Measurements from ENCODE around the gene SCGB3A1. TPM values are rescaled to one million over a fixed set of nuclear protein-coding genes. Genes with fewer than 3 reads are reported as not detected.
A peak's percentile ranks its signal among the peaks of the same experiment; 100 is the strongest.

Gene SCGB3A1
- polyA plus RNA-seq, 1 donor from 2014 or later, result not detected

DNA sequence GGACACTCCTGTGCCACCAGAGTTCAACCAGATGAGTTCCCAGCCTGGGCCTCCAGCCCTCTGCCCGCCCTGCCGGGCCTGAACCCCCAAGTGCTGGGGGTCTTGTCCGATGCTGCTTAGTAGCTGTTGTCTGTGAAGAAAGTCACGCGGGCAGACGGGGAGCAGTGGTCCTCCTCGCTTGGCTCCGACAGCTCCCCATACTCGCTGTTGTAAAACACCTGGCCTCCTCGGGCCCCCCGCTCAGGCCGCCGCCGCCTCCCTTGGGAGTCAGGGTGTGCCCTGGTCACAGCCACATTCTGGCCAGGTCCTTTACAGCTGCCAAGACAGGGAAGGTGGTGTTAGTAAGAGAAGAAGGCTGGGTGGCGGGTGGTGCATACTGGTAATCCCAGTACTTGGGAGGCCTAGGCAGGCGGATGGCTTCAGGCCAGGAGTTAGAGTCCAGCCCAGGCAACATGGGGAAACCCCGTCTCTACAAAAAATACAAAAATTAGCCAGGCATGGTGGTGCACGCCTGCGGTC is 11.8 kb upstream of the SCGB3A1 start:
- peaks cover 3% of the 10 kb centered on the region for H3K27me3 Mint-ChIP-seq
- peaks cover 0 to 1% (median 0%) of the 10 kb centered on the region in 3 donors for H3K9me3 Mint-ChIP-seq

DNA sequence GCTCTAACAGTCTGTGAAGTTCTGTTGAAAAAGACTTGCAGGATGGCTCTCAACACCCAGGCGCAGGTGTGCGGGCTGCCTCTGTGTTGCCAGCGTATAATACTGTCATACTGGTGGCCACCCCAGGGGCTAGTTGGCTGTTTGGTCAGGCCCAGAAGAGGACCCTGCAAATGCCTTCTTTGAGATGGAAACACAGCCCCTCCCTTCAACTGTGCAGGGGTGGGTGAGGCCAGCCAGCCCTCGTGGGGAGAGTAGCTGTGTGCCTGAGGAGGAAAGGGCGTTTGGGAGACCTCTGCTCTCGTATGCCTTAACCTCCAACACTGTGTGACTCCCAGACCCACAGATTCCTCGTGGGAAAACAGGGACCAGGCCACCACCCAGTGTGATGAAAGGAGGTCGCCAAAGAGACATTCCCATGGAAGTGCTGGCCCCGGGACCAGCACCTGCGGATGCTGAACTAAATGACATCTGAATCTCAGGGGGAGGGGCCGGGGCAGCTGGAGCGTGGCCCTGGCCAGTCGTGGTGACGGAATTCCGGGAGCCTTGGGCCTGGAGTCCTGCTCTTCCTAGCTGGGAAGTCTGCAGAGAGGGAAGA is 11.3 kb upstream of the SCGB3A1 start:
- Mint-ChIP-seq H3K9me3 (peaks cover 0 to 1% (median 0%) of the 10 kb centered on the region in 3 donors), H3K4me3 (no peak overlapping the region), H3K36me3 (no peaks in the 10 kb centered on the region), H3K27ac (no peak overlapping the region), H3K4me1 (peaks cover 0 to 3% (median 0%) of the 10 kb centered on the region in 3 donors), H3K27me3 (peaks cover 3% of the 10 kb centered on the region)

More for the DNA sequence above, 11.8 kb upstream of the SCGB3A1 start:
- no peak overlapping the region for H3K4me3 Mint-ChIP-seq
- H3K4me1 Mint-ChIP-seq, result peaks cover 0 to 3% (median 0%) of the 10 kb centered on the region in 3 donors
- no peaks in the 10 kb centered on the region for H3K36me3 Mint-ChIP-seq
- no peak overlapping the region for H3K27ac Mint-ChIP-seq

GRCh38 chr5:180601591-180602480 is 10.5 kb upstream of the SCGB3A1 start:
- Mint-ChIP-seq H3K27me3 (peaks cover 5% of the 10 kb centered on the region), H3K9me3 (peaks cover 0 to 1% (median 0%) of the 10 kb centered on the region in 3 donors), H3K4me1 (peaks cover 0 to 3% (median 0%) of the 10 kb centered on the region in 3 donors), H3K36me3 (no peaks in the 10 kb centered on the region), H3K27ac (no peak overlapping the region), H3K4me3 (no peak overlapping the region)

DNA sequence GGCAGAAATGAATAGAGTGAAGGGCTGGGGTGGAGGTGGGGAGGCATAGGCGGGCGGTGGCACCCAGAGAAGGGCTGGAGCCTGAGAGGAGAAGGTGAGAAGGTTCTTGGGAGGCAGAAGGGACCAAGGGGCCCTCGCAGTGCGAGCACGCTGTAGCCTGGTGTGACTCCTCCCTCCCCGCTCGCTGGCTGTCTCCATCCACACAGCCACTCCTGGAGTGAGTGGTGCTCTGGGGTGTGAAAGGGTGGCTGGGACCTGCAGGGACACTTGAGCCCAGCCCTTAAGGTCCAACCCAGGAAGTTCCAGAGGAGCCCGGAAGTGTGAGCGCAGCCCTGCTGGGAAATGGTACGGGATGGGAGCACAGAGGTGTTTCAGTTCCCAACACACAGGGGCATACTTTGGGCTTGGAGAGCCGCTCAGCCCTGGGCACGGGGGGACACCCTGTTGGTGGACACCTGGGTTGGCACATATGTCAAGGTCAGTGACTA is 9.3 kb upstream of the SCGB3A1 start:
- Mint-ChIP-seq H3K27me3 (peaks cover 5% of the 10 kb centered on the region), H3K4me1 (no peaks in the 10 kb centered on the region), H3K27ac (no peak overlapping the region), H3K9me3 (peaks cover 0 to 1% (median 0%) of the 10 kb centered on the region in 3 donors), H3K36me3 (no peaks in the 10 kb centered on the region), H3K4me3 (no peak overlapping the region)

- Mint-ChIP-seq H3K9me3 (peaks cover 0 to 1% (median 0%) of the 10 kb centered on the region in 3 donors), H3K36me3 (no peaks in the 10 kb centered on the region), H3K27ac (no peak overlapping the region), H3K27me3 (peaks cover 5% of the 10 kb centered on the region), H3K4me1 (no peaks in the 10 kb centered on the region), H3K4me3 (no peak overlapping the region)
Measured at GRCh38 chr5:180599981-180600553, 8.8 kb upstream of the SCGB3A1 start.

- no peak overlapping the region for H3K4me3 Mint-ChIP-seq
- no peaks in the 10 kb centered on the region for H3K36me3 Mint-ChIP-seq
- no peaks in the 10 kb centered on the region for H3K4me1 Mint-ChIP-seq
- peaks cover 5% of the 10 kb centered on the region for H3K27me3 Mint-ChIP-seq
- H3K9me3 Mint-ChIP-seq, result peaks cover 0 to 3% (median 0%) of the 10 kb centered on the region in 3 donors
- H3K27ac Mint-ChIP-seq, result no peak overlapping the region
Measured at GRCh38 chr5:180599590-180599914, 8.3 kb upstream of the SCGB3A1 start.

DNA sequence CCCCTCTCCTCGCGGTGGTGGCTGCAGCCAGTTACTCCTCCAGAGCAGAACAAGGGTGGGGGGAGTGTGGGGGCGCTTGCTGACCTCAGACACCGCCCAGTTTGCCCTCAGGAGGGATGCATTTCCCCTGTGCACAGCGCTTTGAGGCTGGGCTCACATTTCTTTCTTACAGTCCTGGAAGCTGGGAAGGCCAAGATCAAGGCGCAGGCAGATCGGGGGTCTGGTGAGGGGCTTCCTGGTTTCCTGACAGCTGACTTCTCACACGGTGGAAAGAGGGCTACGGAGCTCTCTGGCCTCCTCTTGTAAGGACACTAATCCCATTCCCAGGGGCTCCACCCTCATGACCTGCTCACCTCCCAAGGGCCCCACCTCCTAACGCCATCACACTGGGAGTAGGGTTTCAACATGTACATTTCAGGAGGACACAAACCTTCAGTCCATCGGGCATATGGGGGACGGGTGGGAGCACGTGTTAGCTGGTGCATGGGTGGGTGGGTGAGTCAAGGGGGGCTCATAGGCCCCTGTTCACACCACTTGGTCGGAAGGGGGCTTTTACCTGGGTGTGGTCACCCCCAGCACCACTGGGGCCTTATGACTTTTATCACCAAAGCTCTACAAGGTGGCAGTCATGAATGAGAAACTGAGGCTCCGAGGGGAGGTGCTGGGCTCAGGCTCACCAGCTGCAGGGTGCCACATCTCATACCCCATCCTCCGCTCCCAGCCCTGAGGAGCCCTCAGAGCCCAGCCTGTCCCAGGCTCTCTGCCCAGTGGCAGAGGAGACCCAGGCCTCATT is 7.7 kb upstream of the SCGB3A1 start:
- Mint-ChIP-seq H3K4me3 (no peak overlapping the region), H3K27me3 (peaks cover 5% of the 10 kb centered on the region), H3K27ac (peak overlapping the region in 1 of 3 donors; percentile 3)

GRCh38 chr5:180598316-180598701 is 7.0 kb upstream of the SCGB3A1 start:
- Mint-ChIP-seq H3K4me3 (no peak overlapping the region), H3K36me3 (no peaks in the 10 kb centered on the region), H3K4me1 (no peaks in the 10 kb centered on the region), H3K9me3 (peaks cover 0 to 3% (median 0%) of the 10 kb centered on the region in 3 donors), H3K27me3 (peaks cover 8% of the 10 kb centered on the region), H3K27ac (no peak overlapping the region)

More for the DNA sequence above, 7.7 kb upstream of the SCGB3A1 start:
- Mint-ChIP-seq H3K36me3 (no peaks in the 10 kb centered on the region), H3K4me1 (no peaks in the 10 kb centered on the region), H3K9me3 (peaks cover 0 to 3% (median 0%) of the 10 kb centered on the region in 3 donors)

- H3K36me3 Mint-ChIP-seq, result no peaks in the 10 kb centered on the region
- peaks cover 0 to 2% (median 2%) of the 10 kb centered on the region in 3 donors for H3K4me1 Mint-ChIP-seq
- peaks cover 0 to 3% (median 0%) of the 10 kb centered on the region in 3 donors for H3K9me3 Mint-ChIP-seq
- H3K4me3 Mint-ChIP-seq, result no peak overlapping the region
- H3K27ac Mint-ChIP-seq, result no peak overlapping the region
- peaks cover 20% of the 10 kb centered on the region for H3K27me3 Mint-ChIP-seq
Measured at GRCh38 chr5:180596668-180597231, 5.5 kb upstream of the SCGB3A1 start.

DNA sequence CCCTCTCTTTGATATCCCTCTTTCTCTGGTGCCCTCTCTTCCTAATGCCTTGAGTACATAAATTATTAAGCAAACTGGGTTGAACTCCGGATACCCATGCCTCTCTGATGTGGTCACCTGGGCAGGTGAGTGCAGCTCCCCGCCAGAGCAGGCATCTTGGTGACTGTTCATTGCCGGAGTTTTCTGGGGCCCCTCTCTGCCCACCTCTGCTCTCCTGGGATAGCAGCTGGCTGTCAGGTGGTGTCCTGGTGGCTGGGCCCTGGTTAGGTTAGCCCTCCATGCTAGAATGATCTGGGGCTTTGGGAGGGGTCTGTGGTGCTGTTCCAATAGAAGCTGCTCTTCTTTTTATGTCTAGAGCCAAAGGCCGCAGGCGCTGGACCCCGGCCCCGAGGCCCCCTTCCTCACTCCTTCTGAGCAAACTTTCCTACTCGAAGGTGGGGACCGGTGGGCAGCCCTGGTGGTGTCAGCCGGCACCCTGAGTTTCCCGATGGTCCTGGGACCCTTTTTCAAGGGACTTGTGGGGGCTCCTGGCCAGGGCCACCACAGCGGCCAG is 4.9 kb upstream of the SCGB3A1 start:
- H3K9me3 Mint-ChIP-seq, result peaks cover 0 to 2% (median 0%) of the 10 kb centered on the region in 3 donors
- H3K36me3 Mint-ChIP-seq, result no peaks in the 10 kb centered on the region
- H3K4me3 Mint-ChIP-seq, result no peak overlapping the region
- peak overlapping the region in 1 of 3 donors; percentile 59 for H3K27ac Mint-ChIP-seq
- H3K4me1 Mint-ChIP-seq, result peaks cover 0 to 2% (median 2%) of the 10 kb centered on the region in 3 donors
- H3K27me3 Mint-ChIP-seq, result peaks cover 20% of the 10 kb centered on the region

DNA sequence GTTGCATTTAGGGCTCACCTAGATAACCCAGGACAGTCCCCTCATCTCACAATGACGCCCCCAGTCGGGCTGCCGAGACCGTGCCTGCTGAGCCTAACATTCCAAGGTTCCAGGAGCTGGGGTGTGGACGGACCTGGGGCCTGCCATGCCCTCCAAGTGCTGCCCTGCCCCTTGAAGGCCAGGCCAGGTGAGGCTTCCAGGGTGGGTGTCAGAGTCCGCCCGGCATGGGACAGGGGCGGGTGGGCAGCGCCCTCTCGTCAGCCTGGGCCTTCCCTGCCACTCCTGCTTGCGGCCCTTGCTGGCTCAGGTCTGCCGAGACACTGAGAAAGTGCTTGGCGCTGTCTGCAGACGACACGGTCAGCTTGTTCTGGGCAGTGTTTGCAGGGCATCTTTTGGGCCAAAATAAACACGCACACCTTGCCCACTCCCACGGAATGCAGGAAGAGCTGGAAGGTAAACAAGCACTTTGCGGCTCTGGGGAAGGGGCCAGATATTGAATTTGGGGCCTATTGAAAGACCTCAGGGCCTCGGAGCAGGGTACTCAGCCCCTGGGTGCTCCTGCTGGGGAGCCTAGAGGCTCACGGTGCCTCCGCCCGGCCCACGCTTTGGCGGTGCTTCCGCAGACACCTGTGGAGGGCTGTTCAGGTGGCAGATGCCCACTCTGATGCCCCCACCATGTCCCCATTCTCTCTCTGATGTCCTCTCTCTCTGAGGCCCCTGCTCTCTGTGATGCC is 4.2 kb upstream of the SCGB3A1 start:
- Mint-ChIP-seq H3K4me1 (peaks cover 0 to 2% (median 2%) of the 10 kb centered on the region in 3 donors), H3K36me3 (no peaks in the 10 kb centered on the region), H3K27me3 (peaks cover 20% of the 10 kb centered on the region), H3K9me3 (peaks cover 0 to 2% (median 0%) of the 10 kb centered on the region in 3 donors), H3K27ac (peak overlapping the region in 1 of 3 donors; percentile 59), H3K4me3 (no peak overlapping the region)

DNA sequence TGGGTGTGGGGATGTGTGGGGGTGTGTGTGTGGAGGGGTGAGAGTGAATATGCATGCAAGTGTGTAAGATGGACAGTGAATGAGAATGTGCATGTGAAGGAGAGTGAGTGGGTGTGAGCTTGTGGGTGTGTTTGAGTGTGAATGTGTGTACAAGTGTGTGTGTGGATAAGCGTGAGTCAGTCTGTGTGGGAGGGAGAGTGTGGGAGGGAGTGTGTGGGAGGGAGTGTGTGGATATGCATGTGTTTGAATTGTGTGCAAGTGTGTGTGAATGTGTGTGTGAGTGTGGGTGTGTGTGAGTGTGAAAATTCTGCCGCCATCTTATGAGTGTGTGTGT is 3.7 kb upstream of the SCGB3A1 start:
- Mint-ChIP-seq H3K36me3 (no peaks in the 10 kb centered on the region), H3K4me1 (peaks cover 0 to 2% (median 2%) of the 10 kb centered on the region in 3 donors), H3K9me3 (peaks cover 0 to 2% (median 0%) of the 10 kb centered on the region in 3 donors), H3K27ac (no peak overlapping the region), H3K27me3 (peaks cover 17% of the 10 kb centered on the region), H3K4me3 (no peak overlapping the region)

DNA sequence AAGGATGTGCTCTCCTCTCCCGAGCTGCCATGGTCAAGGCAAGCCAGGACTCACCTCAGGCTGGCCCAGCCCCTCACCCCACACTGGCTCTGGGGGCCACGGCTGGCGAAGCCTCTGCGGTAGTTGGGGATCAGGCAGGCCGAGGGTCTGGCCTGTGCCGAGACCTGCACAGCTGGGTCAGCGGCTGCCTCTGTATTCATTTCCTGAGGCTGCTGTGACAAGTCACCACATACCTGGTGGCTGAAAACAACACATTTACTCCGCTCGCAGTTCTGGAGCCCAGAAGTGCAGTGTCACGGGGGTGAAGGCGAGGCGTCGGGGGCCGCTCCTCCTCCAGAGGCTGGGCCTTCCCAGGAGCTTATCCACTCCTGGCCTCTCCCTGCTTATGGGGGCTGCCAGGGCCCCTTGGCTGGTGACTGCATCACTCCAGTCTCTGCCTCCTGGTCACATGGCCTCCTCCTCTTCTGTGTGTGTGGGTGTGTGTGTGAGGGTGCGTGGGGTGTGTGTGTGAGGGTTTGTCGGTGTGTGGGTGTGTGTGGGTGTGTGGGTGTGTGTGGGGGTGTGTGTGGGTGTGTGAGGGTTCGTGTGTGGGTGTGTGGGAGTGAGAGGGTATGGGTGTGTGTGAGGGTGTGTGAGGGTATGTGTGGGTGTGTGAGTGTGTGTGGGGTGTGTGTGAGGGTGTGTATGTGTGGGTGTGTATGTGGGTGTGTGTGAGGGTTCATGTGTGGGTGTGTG is 3.2 kb upstream of the SCGB3A1 start:
- Mint-ChIP-seq H3K27me3 (peaks cover 22% of the 10 kb centered on the region), H3K4me1 (peaks cover 0 to 2% (median 2%) of the 10 kb centered on the region in 3 donors), H3K27ac (no peak overlapping the region), H3K36me3 (no peaks in the 10 kb centered on the region), H3K4me3 (no peak overlapping the region), H3K9me3 (peaks cover 0 to 2% (median 0%) of the 10 kb centered on the region in 3 donors)

Measured in IgD-negative memory B cell (primary cell).